RWPE2 (cell line): ENCODE results near the gene PIK3CD.
A peak's percentile ranks its signal among the peaks of the same experiment; 100 is the strongest.

ENCODE experiments used
- ATAC-seq: fragments of 200-7000 bp; cut with Tn5 transposase; 3 replicates; pipeline ENCODE4 v1.9.1; 2021; ENCODE audit warnings: low read depth
- DNase-seq: peaks from one replicate; pipeline ENCODE4 v3.0.0-alpha.2; 2020; ENCODE audit warnings: low spot score
- H3K27ac ChIP-seq: fragments of 450-650 bp; 2 replicates; pipeline ENCODE4 v1.5.1; 2017; ENCODE audit warnings: mild to moderate bottlenecking; ENCODE audit not compliant: poor library complexity, severe bottlenecking
- H3K27me3 ChIP-seq: fragments of 250-450 bp; sonication (Bioruptor Pico); 2 replicates; pipeline ENCODE4 v1.5.1; 2021; ENCODE audit warnings: mild to moderate bottlenecking, moderate library complexity; ENCODE audit not compliant: insufficient read depth, poor library complexity, severe bottlenecking
- H3K36me3 ChIP-seq: fragments of 250-450 bp; sonication (Bioruptor Pico); 2 replicates; pipeline ENCODE4 v1.5.1; 2020; ENCODE audit warnings: low read depth, mild to moderate bottlenecking, moderate library complexity
- H3K4me1 ChIP-seq: fragments of 250-450 bp; sonication (Bioruptor Pico); 2 replicates; pipeline ENCODE4 v1.5.1; 2021; ENCODE audit warnings: mild to moderate bottlenecking, moderate library complexity; ENCODE audit not compliant: insufficient read depth, poor library complexity, severe bottlenecking
- H3K4me3 ChIP-seq: fragments of 250-450 bp; sonication (Bioruptor Pico); 2 replicates; pipeline ENCODE4 v1.5.1; 2021; ENCODE audit warnings: mild to moderate bottlenecking, moderate library complexity; ENCODE audit not compliant: severe bottlenecking
- H3K9me3 ChIP-seq: fragments of 250-450 bp; sonication (Bioruptor Pico); 2 replicates; pipeline ENCODE4 v1.5.1; 2021; ENCODE audit warnings: mild to moderate bottlenecking, moderate library complexity; ENCODE audit not compliant: severe bottlenecking
- CTCF ChIP-seq: fragments of 450-650 bp; IDR thresholded peaks from one replicate; pipeline ENCODE4 v1.5.1; 2017; ENCODE audit warnings: mild to moderate bottlenecking, moderate library complexity; ENCODE audit not compliant: poor library complexity, severe bottlenecking

The PIK3CD gene

GRCh38 chr1:9690440-9691107 lies 39.0 kb downstream of the PIK3CD start:
- DNase-seq (no peak), ATAC-seq (no peak)
- Histone ChIP-seq H3K27me3 (no peaks in the 10 kb centered on the region), H3K36me3 (no peaks in the 10 kb centered on the region), H3K4me1 (peaks cover 27% of the 10 kb centered on the region), H3K9me3 (no peaks in the 10 kb centered on the region), H3K4me3 (peak overlapping the region; percentile 58), H3K27ac (peak overlapping the region; percentile 68)
- no peak for TF ChIP-seq CTCF

- ATAC-seq = no peak
- Histone ChIP-seq H3K27me3 (no peaks in the 10 kb centered on the region), H3K36me3 (no peaks in the 10 kb centered on the region), H3K9me3 (no peaks in the 10 kb centered on the region), H3K27ac (peak overlapping the region; percentile 68), H3K4me3 (no peak overlapping the region), H3K4me1 (peaks cover 27% of the 10 kb centered on the region)
- DNase-seq = no peak
- TF ChIP-seq CTCF = no peak
Measured at GRCh38 chr1:9691108-9691445, 39.5 kb downstream of the PIK3CD start.

GRCh38 chr1:9691691-9692090 lies 40.2 kb downstream of the PIK3CD start:
- no peaks in the 10 kb centered on the region for H3K36me3 ChIP-seq
- DNase-seq (no peak), ATAC-seq (no peak)
- no peaks in the 10 kb centered on the region for H3K9me3 ChIP-seq
- H3K27me3 ChIP-seq = no peaks in the 10 kb centered on the region
- H3K27ac ChIP-seq = peak overlapping the region; percentile 68
- H3K4me3 ChIP-seq = no peak overlapping the region
- no peak for TF ChIP-seq CTCF
- peaks cover 27% of the 10 kb centered on the region for H3K4me1 ChIP-seq

GRCh38 chr1:9696793-9697192 lies 45.3 kb downstream of the PIK3CD start:
- no peak overlapping the region for H3K4me3 ChIP-seq
- no peak for TF ChIP-seq CTCF
- DNase-seq (no peak), ATAC-seq (no peak)
- H3K27ac ChIP-seq = no peak overlapping the region
- H3K27me3 ChIP-seq = no peaks in the 10 kb centered on the region
- peaks cover 25% of the 10 kb centered on the region for H3K4me1 ChIP-seq
- no peaks in the 10 kb centered on the region for H3K36me3 ChIP-seq
- H3K9me3 ChIP-seq = no peaks in the 10 kb centered on the region

GRCh38 chr1:9699361-9699760 lies 47.8 kb downstream of the PIK3CD start:
- H3K4me3 ChIP-seq = no peak overlapping the region
- ATAC-seq (peak; percentile 29; the same call in 2 of the 3 replicates), DNase-seq (no peak)
- peaks cover 25% of the 10 kb centered on the region for H3K4me1 ChIP-seq
- no peaks in the 10 kb centered on the region for H3K36me3 ChIP-seq
- no peaks in the 10 kb centered on the region for H3K27me3 ChIP-seq
- H3K9me3 ChIP-seq = no peaks in the 10 kb centered on the region
- peak overlapping the region; percentile 88 for H3K27ac ChIP-seq
- no peak for TF ChIP-seq CTCF
